Fibroblast of lung (primary cell): ENCODE data around the gene PDHX. TPM values are rescaled to one million over a fixed set of nuclear protein-coding genes. Genes with fewer than 3 reads are reported as not detected.

Source experiments
- DNase-seq, 2 donors: peaks; one replicate each; pipeline versions ENCODE4 v3.0.0 to v3.0.0-alpha.2; 2010; ENCODE audit warnings: low read depth in 2 of 2
- H2AFZ ChIP-seq: 2 replicates; pipeline ENCODE4 v1.5.1; 2012; ENCODE audit warnings: low read length, control low read depth, inconsistent platforms
- H3K27ac ChIP-seq: 2 replicates; pipeline ENCODE4 v1.5.1; 2011; ENCODE audit warnings: low read length, control low read depth; ENCODE audit not compliant: insufficient read depth
- H3K27me3 ChIP-seq: 2 replicates; pipeline ENCODE4 v1.5.1; 2011; ENCODE audit warnings: mild to moderate bottlenecking, low read length; ENCODE audit not compliant: control insufficient read depth, insufficient read depth
- H3K36me3 ChIP-seq: 2 replicates; pipeline ENCODE4 v1.5.1; 2011; ENCODE audit warnings: low read length; ENCODE audit not compliant: control insufficient read depth, insufficient read depth
- H3K4me1 ChIP-seq: 2 replicates; pipeline ENCODE4 v1.5.1; 2011; ENCODE audit warnings: low read length; ENCODE audit not compliant: control insufficient read depth, insufficient read depth; ENCODE audit errors: extremely low read depth
- H3K4me2 ChIP-seq: 2 replicates; pipeline ENCODE4 v1.5.1; 2011; ENCODE audit warnings: low read length, control low read depth; ENCODE audit not compliant: insufficient read depth; ENCODE audit errors: extremely low read depth
- H3K4me3 ChIP-seq, 4 experiments: fragments of 200-600 bp in 1 of 4; sonication (generic) in 1 of 4; replicated peaks in 1 of 4; 2 replicates each; pipeline ENCODE4 v1.5.1; 2011 to 2016; ENCODE audit warnings: low read length in 4 of 4, low read depth in 3 of 4, mild to moderate bottlenecking in 3 of 4, control low read depth in 2 of 4, inconsistent platforms in 1 of 4, mixed read lengths in 1 of 4; ENCODE audit not compliant: insufficient read depth in 1 of 4; ENCODE audit errors: control extremely low read depth in 1 of 4
- H3K79me2 ChIP-seq: 2 replicates; pipeline ENCODE4 v1.5.1; 2012; ENCODE audit warnings: mild to moderate bottlenecking, low read length, inconsistent platforms; ENCODE audit not compliant: control insufficient read depth, insufficient read depth
- H3K9ac ChIP-seq: 2 replicates; pipeline ENCODE4 v1.5.1; 2011; ENCODE audit warnings: mild to moderate bottlenecking, low read length, control low read depth; ENCODE audit not compliant: insufficient read depth
- H3K9me3 ChIP-seq: 2 replicates; pipeline ENCODE4 v1.5.1; 2012; ENCODE audit warnings: low read depth, low read length; ENCODE audit not compliant: control insufficient read depth, insufficient read depth
- H4K20me1 ChIP-seq: 2 replicates; pipeline ENCODE4 v1.5.1; 2011; ENCODE audit warnings: low read length; ENCODE audit not compliant: control insufficient read depth, insufficient read depth; ENCODE audit errors: extremely low read depth
- CTCF ChIP-seq, 2 donors: IDR thresholded peaks in 1 of 2; conservative IDR thresholded peaks in 1 of 2; 1 replicate in 1 of 2; 2 replicates in 1 of 2; pipeline ENCODE4 v1.5.1; 2011 to 2012; ENCODE audit warnings: low read length in 2 of 2, control low read depth in 1 of 2, inconsistent platforms in 1 of 2, low read depth in 1 of 2, mild to moderate bottlenecking in 1 of 2
- EZH2 ChIP-seq: IDR thresholded peaks from 2 replicates; pipeline ENCODE4 v1.5.1; 2012; ENCODE audit warnings: low read length, control low read depth, mild to moderate bottlenecking; ENCODE audit errors: missing control alignments
- polyA minus RNA-seq: library from RNA; depleted of rRNA, polyadenylated mRNA; stranded (reverse); fragments of >200 nt; gene quantifications from 2 replicates; pipeline ENCODE4 v1.2.3, GENCODE V29; 2011; ENCODE audit warnings: low replicate concordance
- polyA plus RNA-seq, 2 donors: library from polyadenylated mRNA; depleted of rRNA in 1 of 2; stranded (reverse) in 1 of 2; unstranded in 1 of 2; fragments of >200 nt; gene quantifications; 2 replicates each; pipeline ENCODE4 v1.2.1, GENCODE V29; 2011 to 2012; ENCODE audit warnings: missing spikeins in 1 of 2
- total RNA-seq: library from RNA; depleted of rRNA; stranded (reverse); fragments of >200 nt; gene quantifications from 2 replicates; pipeline ENCODE4 v1.2.1, GENCODE V29; 2014

Gene PDHX
- total RNA-seq = 30.6 and 36.5 TPM in 2 replicates
- 29.6 and 49.2 TPM in 2 replicates for polyA plus RNA-seq
- polyA plus RNA-seq (2012) = 22.2 and 38.2 TPM in 2 replicates
- 19.9 and 24.3 TPM in 2 replicates for polyA minus RNA-seq

- no peak for TF ChIP-seq CTCF (conservative IDR thresholded peaks at IDR 0.05 in 1 of 2, IDR thresholded peaks at IDR 0.05 in 1 of 2; ENCODE audit: low read depth in 1 of 2, low read length in 2 of 2)
- TF ChIP-seq EZH2 = no peak
- DNase-seq = peak; percentile 98 to 99
- H3K4me3 ChIP-seq = peak within 1 kb of the TSS; percentile 70 to 98 (median 95)
- H4K20me1 ChIP-seq = no peaks in the 10 kb centered on the region
- H3K4me2 ChIP-seq = peak within 1 kb of the TSS; percentile 97
- H3K27ac ChIP-seq = peak within 1 kb of the TSS; percentile 97
- no peaks in the 10 kb centered on the region for H3K27me3 ChIP-seq
- peaks cover 4% of the 10 kb centered on the region for H3K4me1 ChIP-seq
- H2AFZ ChIP-seq = peak within 1 kb of the TSS; percentile 88
- H3K9ac ChIP-seq = peak within 1 kb of the TSS; percentile 97
- H3K9me3 ChIP-seq = no peaks in the 10 kb centered on the region
- peaks cover 56% of the 10 kb centered on the region for H3K79me2 ChIP-seq
- peaks cover 1% of the 10 kb centered on the region for H3K36me3 ChIP-seq
These were observed at the start of gene PDHX, which contains the start of gene APIP for GRCh38 chr11:34916015-34916842. PDHX (plus strand) TSS chr11:34916618; CDS start chr11:34916656, 38 bp downstream. APIP (minus strand) TSS chr11:34916379; CDS start chr11:34916284, 95 bp downstream.

- H3K4me1 ChIP-seq = no peaks in the 10 kb centered on the region
- H3K9ac ChIP-seq = no peak overlapping the region
- H3K36me3 ChIP-seq = no peaks in the 10 kb centered on the region
- H3K27me3 ChIP-seq = no peaks in the 10 kb centered on the region
- no peak overlapping the region for H3K4me3 ChIP-seq
- no peaks in the 10 kb centered on the region for H3K79me2 ChIP-seq
- H3K4me2 ChIP-seq = no peak overlapping the region
- H3K27ac ChIP-seq = no peak overlapping the region
- TF ChIP-seq EZH2 = no peak
- peak in 1 of 2 donors; percentile 16 for TF ChIP-seq CTCF (conservative IDR thresholded peaks at IDR 0.05 in 1 of 2, IDR thresholded peaks at IDR 0.05 in 1 of 2; ENCODE audit: low read depth in 1 of 2, low read length in 2 of 2)
- no peak for DNase-seq
- no peaks in the 10 kb centered on the region for H4K20me1 ChIP-seq
- no peaks in the 10 kb centered on the region for H3K9me3 ChIP-seq
- no peak overlapping the region for H2AFZ ChIP-seq
These were observed 47.0 kb upstream of the PDHX start for GRCh38 chr11:34869425-34869824.

GRCh38 chr11:34870548-34871196 lies 45.7 kb upstream of the PDHX start:
- Histone ChIP-seq H3K4me3 (no peak overlapping the region), H3K4me2 (no peak overlapping the region), H3K9me3 (no peaks in the 10 kb centered on the region), H3K36me3 (no peaks in the 10 kb centered on the region), H3K27ac (no peak overlapping the region), H3K27me3 (no peaks in the 10 kb centered on the region), H3K79me2 (no peaks in the 10 kb centered on the region), H3K9ac (no peak overlapping the region), H3K4me1 (no peaks in the 10 kb centered on the region), H4K20me1 (no peaks in the 10 kb centered on the region), H2AFZ (no peak overlapping the region)
- no peak for DNase-seq
- TF ChIP-seq EZH2 (no peak), CTCF (conservative IDR thresholded peaks at IDR 0.05 in 1 of 2, IDR thresholded peaks at IDR 0.05 in 1 of 2; ENCODE audit: low read depth in 1 of 2, low read length in 2 of 2) (no peak)
